ENCODE results near the gene ENG.
A peak's percentile ranks its signal among the peaks of the same experiment; 100 is the strongest.
"Not testable (repeated sequence)": the region's sequence is repeated elsewhere in the genome, so short reads cannot be mapped to it uniquely, and the experiment has no call there.

Gene ENG

DNA sequence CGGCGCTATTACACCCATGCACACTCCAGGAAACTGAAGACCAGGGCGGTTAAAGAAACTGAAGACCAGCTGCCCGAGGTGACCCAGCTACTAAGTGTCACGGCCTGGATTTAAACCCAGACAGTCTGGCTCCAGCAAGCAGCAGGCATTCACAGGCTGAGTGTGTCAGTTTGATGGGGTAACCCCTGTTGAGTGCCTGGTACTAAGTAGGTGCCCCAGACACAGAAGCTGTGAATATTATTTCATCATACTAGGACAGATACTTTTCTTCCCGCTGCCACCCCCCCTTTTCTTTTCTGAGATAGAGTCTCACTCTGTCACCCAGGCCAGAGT, 7.3 kb downstream of the ENG start (continued):
- TF ChIP-seq, protein P1, sequence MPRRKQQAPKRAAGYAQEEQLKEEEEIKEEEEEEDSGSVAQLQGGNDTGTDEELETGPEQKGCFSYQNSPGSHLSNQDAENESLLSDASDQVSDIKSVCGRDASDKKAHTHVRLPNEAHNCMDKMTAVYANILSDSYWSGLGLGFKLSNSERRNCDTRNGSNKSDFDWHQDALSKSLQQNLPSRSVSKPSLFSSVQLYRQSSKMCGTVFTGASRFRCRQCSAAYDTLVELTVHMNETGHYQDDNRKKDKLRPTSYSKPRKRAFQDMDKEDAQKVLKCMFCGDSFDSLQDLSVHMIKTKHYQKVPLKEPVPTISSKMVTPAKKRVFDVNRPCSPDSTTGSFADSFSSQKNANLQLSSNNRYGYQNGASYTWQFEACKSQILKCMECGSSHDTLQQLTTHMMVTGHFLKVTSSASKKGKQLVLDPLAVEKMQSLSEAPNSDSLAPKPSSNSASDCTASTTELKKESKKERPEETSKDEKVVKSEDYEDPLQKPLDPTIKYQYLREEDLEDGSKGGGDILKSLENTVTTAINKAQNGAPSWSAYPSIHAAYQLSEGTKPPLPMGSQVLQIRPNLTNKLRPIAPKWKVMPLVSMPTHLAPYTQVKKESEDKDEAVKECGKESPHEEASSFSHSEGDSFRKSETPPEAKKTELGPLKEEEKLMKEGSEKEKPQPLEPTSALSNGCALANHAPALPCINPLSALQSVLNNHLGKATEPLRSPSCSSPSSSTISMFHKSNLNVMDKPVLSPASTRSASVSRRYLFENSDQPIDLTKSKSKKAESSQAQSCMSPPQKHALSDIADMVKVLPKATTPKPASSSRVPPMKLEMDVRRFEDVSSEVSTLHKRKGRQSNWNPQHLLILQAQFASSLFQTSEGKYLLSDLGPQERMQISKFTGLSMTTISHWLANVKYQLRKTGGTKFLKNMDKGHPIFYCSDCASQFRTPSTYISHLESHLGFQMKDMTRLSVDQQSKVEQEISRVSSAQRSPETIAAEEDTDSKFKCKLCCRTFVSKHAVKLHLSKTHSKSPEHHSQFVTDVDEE (CRISPR knock-in tag; IDR thresholded peaks at IDR 0.05): no peak
- TF ChIP-seq TCF4 (CRISPR knock-in tag; IDR thresholded peaks at IDR 0.05; ENCODE audit: borderline replicate concordance): no peak
- no peak for TF ChIP-seq TOX (CRISPR knock-in tag; IDR thresholded peaks at IDR 0.05; ENCODE audit: borderline replicate concordance)
- TF ChIP-seq ARNTL (CRISPR knock-in tag; IDR thresholded peaks at IDR 0.05; ENCODE audit: borderline replicate concordance, low read depth): no peak
- no peak for TF ChIP-seq ZNF565 (CRISPR knock-in tag; conservative IDR thresholded peaks at IDR 0.05; ENCODE audit: low read depth)
- TF ChIP-seq, protein P2, sequence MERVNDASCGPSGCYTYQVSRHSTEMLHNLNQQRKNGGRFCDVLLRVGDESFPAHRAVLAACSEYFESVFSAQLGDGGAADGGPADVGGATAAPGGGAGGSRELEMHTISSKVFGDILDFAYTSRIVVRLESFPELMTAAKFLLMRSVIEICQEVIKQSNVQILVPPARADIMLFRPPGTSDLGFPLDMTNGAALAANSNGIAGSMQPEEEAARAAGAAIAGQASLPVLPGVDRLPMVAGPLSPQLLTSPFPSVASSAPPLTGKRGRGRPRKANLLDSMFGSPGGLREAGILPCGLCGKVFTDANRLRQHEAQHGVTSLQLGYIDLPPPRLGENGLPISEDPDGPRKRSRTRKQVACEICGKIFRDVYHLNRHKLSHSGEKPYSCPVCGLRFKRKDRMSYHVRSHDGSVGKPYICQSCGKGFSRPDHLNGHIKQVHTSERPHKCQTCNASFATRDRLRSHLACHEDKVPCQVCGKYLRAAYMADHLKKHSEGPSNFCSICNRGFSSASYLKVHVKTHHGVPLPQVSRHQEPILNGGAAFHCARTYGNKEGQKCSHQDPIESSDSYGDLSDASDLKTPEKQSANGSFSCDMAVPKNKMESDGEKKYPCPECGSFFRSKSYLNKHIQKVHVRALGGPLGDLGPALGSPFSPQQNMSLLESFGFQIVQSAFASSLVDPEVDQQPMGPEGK (CRISPR knock-in tag; IDR thresholded peaks at IDR 0.05; ENCODE audit: borderline replicate concordance): no peak
- TF ChIP-seq PPARA (CRISPR knock-in tag; IDR thresholded peaks at IDR 0.05; ENCODE audit: borderline replicate concordance): no peak
- no peak for TF ChIP-seq ZNF70 (CRISPR knock-in tag; IDR thresholded peaks at IDR 0.05)

DNA sequence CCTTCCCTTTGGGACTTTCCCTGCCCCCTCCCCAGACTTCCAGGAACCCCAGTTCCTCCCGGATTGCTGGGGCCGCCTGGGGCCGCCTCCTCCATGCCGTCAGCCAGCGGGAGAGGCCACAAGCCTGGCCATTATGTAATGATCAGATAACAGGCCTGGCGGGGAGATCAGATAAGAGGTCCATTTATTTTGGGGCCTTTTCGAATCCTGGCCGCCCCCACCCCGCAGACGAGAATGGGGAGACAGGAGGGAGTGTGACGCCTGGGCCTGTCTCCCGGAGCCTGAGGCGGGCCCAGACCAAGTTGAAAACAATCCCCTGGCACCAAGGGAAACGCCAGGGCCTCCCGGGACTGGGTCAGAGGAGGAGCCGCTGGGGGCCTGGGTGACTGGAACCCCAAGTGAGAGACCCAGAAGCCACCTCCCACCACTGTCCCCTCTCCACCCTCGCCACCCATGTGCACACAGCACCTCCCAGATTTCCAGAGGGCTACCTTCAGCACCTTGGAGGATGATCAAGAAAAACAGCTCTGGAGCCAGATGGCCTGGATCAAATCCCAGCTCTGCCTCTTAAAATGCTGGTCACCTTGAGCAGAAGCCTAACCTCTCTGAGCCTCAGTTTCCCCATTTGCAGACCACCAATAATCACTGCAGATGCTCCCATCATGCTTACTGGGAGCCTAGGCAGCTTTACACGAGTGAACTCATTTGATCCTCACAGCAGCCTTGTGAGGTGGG, 7.8 kb downstream of the ENG start:
- peak; percentile 32; the same call in 1 of the 3 replicates for ATAC-seq
- no peak for TF ChIP-seq RARB (CRISPR knock-in tag; IDR thresholded peaks at IDR 0.05)
- TF ChIP-seq, protein P3, sequence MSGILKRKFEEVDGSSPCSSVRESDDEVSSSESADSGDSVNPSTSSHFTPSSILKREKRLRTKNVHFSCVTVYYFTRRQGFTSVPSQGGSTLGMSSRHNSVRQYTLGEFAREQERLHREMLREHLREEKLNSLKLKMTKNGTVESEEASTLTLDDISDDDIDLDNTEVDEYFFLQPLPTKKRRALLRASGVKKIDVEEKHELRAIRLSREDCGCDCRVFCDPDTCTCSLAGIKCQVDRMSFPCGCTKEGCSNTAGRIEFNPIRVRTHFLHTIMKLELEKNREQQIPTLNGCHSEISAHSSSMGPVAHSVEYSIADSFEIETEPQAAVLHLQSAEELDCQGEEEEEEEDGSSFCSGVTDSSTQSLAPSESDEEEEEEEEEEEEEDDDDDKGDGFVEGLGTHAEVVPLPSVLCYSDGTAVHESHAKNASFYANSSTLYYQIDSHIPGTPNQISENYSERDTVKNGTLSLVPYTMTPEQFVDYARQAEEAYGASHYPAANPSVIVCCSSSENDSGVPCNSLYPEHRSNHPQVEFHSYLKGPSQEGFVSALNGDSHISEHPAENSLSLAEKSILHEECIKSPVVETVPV (CRISPR knock-in tag; IDR thresholded peaks at IDR 0.05): no peak
- TF ChIP-seq, protein P2 (CRISPR knock-in tag; IDR thresholded peaks at IDR 0.05; ENCODE audit: borderline replicate concordance): 0 out of 2 replicates have a peak, but pooled peaks have one; percentile 55
- no peak for TF ChIP-seq GLIS3 (CRISPR knock-in tag; IDR thresholded peaks at IDR 0.05)
- no peak for TF ChIP-seq PPARA (CRISPR knock-in tag; IDR thresholded peaks at IDR 0.05; ENCODE audit: borderline replicate concordance)
- no peak for TF ChIP-seq ZNF70 (CRISPR knock-in tag; IDR thresholded peaks at IDR 0.05)
- TF ChIP-seq CSDC2 (CRISPR knock-in tag; IDR thresholded peaks at IDR 0.05): no peak
- TF ChIP-seq ISL1 (CRISPR knock-in tag; IDR thresholded peaks at IDR 0.05): peak; percentile 15; the same call in 1 of the 2 replicates
- TF ChIP-seq, protein P1 (CRISPR knock-in tag; IDR thresholded peaks at IDR 0.05): no peak
- TF ChIP-seq OSR1 (CRISPR knock-in tag; IDR thresholded peaks at IDR 0.05): no peak
- TF ChIP-seq ZNF8 (CRISPR knock-in tag; IDR thresholded peaks at IDR 0.05): 0 out of 2 replicates have a peak, but pooled peaks have one; percentile 16
- no peak for TF ChIP-seq ARNTL (CRISPR knock-in tag; IDR thresholded peaks at IDR 0.05; ENCODE audit: borderline replicate concordance, low read depth)
- no peak for TF ChIP-seq ZC3H10 (CRISPR knock-in tag; IDR thresholded peaks at IDR 0.05)

DNA sequence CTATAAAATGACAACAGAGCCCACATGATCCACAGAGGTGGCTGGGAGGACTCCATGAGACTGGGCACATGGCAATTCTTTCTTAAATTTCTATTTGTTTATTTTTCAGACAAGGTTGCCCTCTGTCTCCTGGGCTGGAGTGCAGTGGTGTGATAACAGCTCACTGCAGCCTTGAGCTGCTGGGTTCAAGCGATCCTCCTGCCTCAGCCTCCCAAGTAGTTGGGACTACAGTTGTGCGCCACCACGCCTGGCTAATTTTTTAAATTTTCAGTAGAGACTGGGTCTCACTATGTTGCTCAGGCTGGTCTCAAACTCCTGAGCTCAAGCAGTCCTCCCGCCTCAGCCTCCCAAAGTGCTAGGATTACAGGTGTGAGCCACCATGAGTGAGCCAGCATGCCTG, 8.8 kb downstream of the ENG start:
- ATAC-seq: not testable (repeated sequence)

Data from SK-N-SH treated with all-trans-retinoic acid at 6 μM for 48 hours (cell line).